Caki2 (cell line): ENCODE results near the gene DMAC2L. TPM values are rescaled to one million over a fixed set of nuclear protein-coding genes. Genes with fewer than 3 reads are reported as not detected.
"Not testable (repeated sequence)": the region's sequence is repeated elsewhere in the genome, so short reads cannot be mapped to it uniquely, and the experiment has no call there.

Experiments used
- DNase-seq: peaks from one replicate; pipeline ENCODE4 v3.0.0-alpha.2; 2015; ENCODE audit warnings: low read depth
- in situ Hi-C: cut with HindIII; loops from 2 replicates; pipeline ENCODE4 v1.10.0; 2016; ENCODE audit warnings: low sequenced_read_pairs, low pct_unique_long_range_greater_than_20kb, mixed read lengths
- total RNA-seq: library from RNA; depleted of rRNA; stranded (reverse); fragments of >200 nt; shearing (Covaris generic); gene quantifications from 2 replicates; pipeline ENCODE4 v1.2.3, GENCODE V29; 2014; ENCODE audit warnings: low replicate concordance; rRNA removed

Gene DMAC2L, protein sequence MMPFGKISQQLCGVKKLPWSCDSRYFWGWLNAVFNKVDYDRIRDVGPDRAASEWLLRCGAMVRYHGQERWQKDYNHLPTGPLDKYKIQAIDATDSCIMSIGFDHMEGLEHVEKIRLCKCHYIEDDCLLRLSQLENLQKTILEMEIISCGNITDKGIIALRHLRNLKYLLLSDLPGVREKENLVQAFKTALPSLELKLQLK
- total RNA-seq: 3.1 and 11.2 TPM in 2 replicates

- in situ Hi-C loops: no loop called here
These were observed at the start of gene DMAC2L, which contains the start of gene L2HGDH for GRCh38 chr14:50311972-50312733. Gene DMAC2L (plus strand): TSS chr14:50312324. CDS start chr14:50321488, 9,164 bp downstream. Gene L2HGDH (minus strand): TSS chr14:50312229. CDS start chr14:50312150, 79 bp downstream.

GRCh38 chr14:50262865-50263264, 49.3 kb upstream of the DMAC2L start:
- DNase-seq: no peak
- in situ Hi-C loops: no loop called here

More at GRCh38 chr14:50311972-50312733, at the start of gene DMAC2L, which contains the start of gene L2HGDH:
- peak; percentile 95 for DNase-seq

DNA sequence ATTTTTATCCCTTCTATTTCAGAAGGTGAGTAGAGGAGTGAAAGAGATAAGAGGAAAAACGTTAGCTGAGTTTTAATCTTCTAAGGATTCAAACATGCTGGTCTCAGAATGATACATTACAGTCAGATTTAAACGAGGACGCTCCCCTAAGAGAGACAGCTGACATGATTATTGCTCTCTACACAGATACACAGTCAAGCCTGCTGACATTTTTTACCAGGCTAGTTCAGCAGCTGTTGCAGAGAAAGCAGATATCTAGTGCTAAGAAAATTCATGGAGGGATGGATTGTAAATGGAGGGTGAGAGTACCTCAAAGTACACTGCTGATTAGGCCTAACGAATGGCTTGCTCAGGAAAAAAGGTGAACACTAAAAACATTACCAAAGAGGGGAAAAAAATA, 48.8 kb upstream of the DMAC2L start:
- in situ Hi-C loops: no loop called here
- no peak for DNase-seq

DNA sequence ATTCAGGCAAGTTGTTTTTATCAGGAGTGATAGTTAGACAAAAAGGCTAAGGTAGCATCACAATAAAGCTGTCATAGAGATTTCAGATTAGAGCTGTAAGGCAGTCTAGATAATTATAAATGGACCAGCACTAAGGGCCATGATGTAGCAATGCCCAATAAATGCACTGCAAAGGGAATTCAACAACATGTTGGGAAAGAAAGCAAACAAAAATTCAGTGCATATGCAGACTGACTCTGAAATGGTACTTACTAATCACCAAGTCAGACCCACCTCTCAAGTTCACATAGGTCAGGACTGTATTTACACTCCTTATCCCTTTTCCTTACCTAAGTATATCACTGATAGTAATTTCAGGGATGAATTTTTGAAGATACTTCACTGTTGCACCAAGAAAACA, 47.1 kb upstream of the DMAC2L start:
- in situ Hi-C loops: no loop called here
- no peak for DNase-seq

- no peak for DNase-seq
- in situ Hi-C loops: no loop called here
These were observed 41.2 kb upstream of the DMAC2L start for GRCh38 chr14:50270932-50271331.

- DNase-seq: no peak
- in situ Hi-C loops: no loop called here
These were observed 39.6 kb upstream of the DMAC2L start for GRCh38 chr14:50272498-50272897.

- in situ Hi-C loops: no loop called here
- DNase-seq: no peak
These were observed 26.3 kb upstream of the DMAC2L start for GRCh38 chr14:50285861-50286260.

DNA sequence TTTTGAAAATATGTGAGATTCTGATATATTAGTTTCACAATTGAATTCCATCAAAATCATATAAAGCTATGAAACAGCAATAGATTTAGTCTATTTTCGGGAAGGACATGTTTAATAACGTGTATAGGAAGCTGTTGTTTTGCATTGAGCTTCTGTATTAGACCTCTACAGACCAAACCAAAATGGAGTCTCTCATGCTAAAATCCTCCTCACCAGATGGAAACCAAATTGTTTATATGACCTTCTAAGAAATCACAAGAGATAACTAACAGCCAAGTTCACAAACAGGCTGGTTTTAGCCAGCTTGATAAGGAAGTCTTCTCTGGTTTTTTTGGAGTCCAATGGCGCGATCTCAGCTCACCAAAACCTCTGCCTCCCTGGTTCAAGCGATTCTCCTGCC, 24.0 kb upstream of the DMAC2L start:
- in situ Hi-C loops: no loop called here
- no peak for DNase-seq

GRCh38 chr14:50290306-50290705, 21.8 kb upstream of the DMAC2L start:
- DNase-seq: no peak
- in situ Hi-C loops: no loop called here

DNA sequence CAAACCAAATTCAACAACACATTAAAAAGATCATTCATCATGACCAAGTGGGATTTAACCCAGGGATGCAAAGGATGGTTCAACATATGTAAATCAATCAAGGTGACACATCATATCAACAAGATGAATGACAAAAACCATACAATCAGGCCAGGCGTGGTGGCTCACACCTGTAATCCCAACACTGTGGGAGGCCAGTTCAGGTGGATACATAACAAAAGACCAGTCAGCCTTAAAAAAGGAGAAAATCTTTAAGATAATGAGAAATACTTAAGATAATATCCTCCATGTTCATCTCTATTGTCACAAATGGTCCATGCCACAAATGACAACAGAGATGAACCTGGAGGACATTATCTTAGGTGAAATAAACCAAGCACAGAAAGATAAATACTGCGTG, 12.5 kb upstream of the DMAC2L start:
- DNase-seq: no peak
- in situ Hi-C loops: no loop called here

DNA sequence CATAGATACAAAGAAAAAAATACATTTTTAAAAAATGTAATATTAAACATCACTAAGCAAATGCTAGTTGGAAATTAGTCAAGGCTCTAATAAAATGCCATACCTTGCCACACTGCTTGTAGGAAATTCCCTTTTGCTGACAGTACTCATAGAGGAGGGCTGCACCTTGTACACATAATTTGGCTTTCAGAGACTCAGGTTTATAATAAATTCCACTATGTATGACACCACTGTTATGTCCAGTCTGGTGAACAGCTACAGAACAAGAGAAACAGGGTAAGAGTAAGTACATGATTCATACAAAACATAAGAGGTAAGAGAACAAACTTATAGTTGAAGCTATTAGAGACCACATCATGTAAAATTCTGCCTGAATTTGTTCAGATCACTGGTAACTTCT, 10.2 kb upstream of the DMAC2L start:
- in situ Hi-C loops: no loop called here
- DNase-seq: no peak

- peak; percentile 80 for DNase-seq
- in situ Hi-C loops: no loop called here
These were observed 8.2 kb upstream of the DMAC2L start for GRCh38 chr14:50303744-50304471.

GRCh38 chr14:50308363-50308915, 3.7 kb upstream of the DMAC2L start:
- in situ Hi-C loops: no loop called here

GRCh38 chr14:50310445-50310844, 1.7 kb upstream of the DMAC2L start:
- no peak for DNase-seq
- in situ Hi-C loops: no loop called here

More at GRCh38 chr14:50308363-50308915, 3.7 kb upstream of the DMAC2L start:
- DNase-seq: no peak

DNA sequence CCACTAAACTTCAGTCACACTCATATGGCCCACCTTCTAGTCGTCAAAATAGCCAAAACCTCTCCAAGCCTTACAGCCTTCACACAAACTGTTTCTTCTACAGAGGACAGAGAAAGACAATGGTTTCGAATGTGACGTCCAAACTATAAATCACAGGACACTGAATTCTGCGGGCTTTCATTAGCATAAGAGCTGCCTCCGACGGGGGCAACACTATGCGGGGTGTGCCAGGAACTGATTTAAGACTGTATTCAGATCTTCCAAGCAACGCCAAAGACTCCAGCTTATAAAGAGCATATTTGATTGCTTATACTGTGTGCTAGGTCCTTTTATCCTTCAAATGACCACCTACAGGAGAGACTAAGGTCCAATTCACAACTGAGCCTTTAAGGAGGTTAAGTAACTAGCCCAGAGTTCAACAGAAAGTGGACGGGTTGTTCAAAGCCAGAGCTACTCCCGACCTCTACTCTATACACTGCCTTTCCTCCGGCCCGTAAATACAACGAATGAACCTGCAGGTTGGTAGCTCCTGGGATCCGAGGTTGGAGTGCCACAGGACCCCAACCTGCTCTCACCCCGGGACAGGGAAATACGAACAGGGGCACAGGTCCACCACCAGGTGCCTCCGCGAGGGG, 670 bp upstream of the DMAC2L start:
- in situ Hi-C loops: no loop called here
- no peak for DNase-seq

DNA sequence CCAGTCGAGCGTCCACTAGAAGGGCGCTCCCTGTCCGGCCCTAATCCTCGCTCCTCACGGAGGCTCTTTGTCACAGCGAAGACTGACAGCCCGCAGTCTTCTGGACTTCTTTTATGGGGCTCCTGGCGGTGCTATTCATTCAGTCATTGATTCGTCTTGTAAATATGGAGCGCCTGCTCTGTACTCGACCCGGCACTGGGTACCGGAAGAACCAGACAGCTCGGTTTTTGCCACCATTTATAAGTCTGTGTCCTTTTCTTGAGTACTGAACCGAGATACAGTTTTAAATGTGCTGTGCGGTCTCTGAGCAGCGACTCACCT, 570 bp downstream of the DMAC2L start:
- no peak for DNase-seq
- in situ Hi-C loops: no loop called here

GRCh38 chr14:50314098-50314497, 2.0 kb downstream of the DMAC2L start:
- DNase-seq, in situ Hi-C loops: not testable (repeated sequence)

DNA sequence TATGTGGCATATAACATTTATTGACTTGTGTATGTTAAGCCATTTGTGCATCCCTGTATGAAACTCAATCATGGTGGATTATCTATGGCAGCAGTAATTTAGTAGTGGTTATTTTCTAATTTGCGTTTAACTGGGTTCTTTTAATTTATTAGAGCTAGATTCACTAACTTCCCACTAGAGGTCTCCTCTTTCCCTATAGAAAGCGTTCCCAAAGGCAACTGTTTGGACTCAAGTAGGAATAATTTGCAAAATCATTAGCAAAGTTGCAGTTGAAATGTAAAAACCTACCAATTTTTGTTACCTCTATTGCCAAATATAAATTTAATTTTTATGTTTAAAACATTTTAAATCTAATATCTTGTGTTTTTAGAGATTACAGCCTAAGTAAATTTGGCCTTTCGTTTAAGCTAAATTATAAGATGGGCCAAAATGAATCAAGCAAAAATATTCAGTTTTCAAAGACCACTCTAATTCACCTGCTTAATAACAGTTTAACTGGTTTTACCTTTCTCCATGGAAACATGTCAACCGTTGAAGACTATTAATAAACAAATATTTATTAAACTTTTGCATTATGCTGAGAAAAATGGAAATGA, 6.0 kb downstream of the DMAC2L start:
- no peak for DNase-seq
- in situ Hi-C loops: no loop called here
